ENCODE data around the gene RNF224. TPM values are rescaled to one million over a fixed set of nuclear protein-coding genes. Genes with fewer than 3 reads are reported as not detected.

Gene RNF224
- polyA plus RNA-seq, 1 of the 3 experiments (the other 2 are of a cell fraction), result 0.03 TPM

DNA sequence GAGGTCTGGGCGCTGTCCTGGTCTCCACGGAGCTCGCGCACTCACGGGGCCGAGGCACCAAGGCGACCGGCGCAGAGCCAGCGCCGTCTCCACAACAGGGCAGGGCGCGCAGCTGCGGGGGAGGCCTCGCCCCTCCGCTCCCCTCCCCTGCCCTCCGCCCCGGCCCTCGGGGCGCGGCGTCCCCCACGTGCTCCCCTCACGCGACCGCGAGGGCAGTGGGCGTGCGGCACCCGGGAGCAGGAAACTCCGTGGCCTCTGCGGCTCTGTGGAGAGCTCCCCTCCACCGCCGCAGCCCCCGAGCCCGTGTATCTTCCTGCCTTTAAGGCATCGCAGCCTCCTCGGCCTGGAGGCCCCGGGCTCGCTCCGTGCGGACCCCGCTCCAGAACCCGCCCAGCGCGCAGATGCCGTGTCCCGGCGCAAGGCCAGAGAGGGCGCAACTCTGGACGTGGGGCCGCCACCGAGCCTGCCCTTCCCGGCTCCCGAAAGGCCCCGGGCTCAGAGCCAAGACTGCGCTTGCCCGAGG lies 13.1 kb downstream of the RNF224 start (continued):
- TF ChIP-seq, protein P1, sequence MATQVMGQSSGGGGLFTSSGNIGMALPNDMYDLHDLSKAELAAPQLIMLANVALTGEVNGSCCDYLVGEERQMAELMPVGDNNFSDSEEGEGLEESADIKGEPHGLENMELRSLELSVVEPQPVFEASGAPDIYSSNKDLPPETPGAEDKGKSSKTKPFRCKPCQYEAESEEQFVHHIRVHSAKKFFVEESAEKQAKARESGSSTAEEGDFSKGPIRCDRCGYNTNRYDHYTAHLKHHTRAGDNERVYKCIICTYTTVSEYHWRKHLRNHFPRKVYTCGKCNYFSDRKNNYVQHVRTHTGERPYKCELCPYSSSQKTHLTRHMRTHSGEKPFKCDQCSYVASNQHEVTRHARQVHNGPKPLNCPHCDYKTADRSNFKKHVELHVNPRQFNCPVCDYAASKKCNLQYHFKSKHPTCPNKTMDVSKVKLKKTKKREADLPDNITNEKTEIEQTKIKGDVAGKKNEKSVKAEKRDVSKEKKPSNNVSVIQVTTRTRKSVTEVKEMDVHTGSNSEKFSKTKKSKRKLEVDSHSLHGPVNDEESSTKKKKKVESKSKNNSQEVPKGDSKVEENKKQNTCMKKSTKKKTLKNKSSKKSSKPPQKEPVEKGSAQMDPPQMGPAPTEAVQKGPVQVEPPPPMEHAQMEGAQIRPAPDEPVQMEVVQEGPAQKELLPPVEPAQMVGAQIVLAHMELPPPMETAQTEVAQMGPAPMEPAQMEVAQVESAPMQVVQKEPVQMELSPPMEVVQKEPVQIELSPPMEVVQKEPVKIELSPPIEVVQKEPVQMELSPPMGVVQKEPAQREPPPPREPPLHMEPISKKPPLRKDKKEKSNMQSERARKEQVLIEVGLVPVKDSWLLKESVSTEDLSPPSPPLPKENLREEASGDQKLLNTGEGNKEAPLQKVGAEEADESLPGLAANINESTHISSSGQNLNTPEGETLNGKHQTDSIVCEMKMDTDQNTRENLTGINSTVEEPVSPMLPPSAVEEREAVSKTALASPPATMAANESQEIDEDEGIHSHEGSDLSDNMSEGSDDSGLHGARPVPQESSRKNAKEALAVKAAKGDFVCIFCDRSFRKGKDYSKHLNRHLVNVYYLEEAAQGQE (IDR thresholded peaks at IDR 0.05; ENCODE audit: low read depth, low read length), result no peak
- no peak for TF ChIP-seq FOSL2 (IDR thresholded peaks at IDR 0.05; ENCODE audit: borderline replicate concordance, low read depth)
- TF ChIP-seq SMC3 (IDR thresholded peaks at IDR 0.05; ENCODE audit: low read depth, low read length), result no peak
- no peak for TF ChIP-seq MEF2A (IDR thresholded peaks at IDR 0.05; ENCODE audit: borderline replicate concordance, low read depth)
- TF ChIP-seq, protein P2, sequence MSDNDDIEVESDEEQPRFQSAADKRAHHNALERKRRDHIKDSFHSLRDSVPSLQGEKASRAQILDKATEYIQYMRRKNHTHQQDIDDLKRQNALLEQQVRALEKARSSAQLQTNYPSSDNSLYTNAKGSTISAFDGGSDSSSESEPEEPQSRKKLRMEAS (IDR thresholded peaks at IDR 0.05; ENCODE audit: low read depth), result peak; percentile 92
- TF ChIP-seq, protein P3, sequence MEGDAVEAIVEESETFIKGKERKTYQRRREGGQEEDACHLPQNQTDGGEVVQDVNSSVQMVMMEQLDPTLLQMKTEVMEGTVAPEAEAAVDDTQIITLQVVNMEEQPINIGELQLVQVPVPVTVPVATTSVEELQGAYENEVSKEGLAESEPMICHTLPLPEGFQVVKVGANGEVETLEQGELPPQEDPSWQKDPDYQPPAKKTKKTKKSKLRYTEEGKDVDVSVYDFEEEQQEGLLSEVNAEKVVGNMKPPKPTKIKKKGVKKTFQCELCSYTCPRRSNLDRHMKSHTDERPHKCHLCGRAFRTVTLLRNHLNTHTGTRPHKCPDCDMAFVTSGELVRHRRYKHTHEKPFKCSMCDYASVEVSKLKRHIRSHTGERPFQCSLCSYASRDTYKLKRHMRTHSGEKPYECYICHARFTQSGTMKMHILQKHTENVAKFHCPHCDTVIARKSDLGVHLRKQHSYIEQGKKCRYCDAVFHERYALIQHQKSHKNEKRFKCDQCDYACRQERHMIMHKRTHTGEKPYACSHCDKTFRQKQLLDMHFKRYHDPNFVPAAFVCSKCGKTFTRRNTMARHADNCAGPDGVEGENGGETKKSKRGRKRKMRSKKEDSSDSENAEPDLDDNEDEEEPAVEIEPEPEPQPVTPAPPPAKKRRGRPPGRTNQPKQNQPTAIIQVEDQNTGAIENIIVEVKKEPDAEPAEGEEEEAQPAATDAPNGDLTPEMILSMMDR (IDR thresholded peaks at IDR 0.05), result no peak
- TF ChIP-seq TAF1 (IDR thresholded peaks at IDR 0.05; ENCODE audit: borderline replicate concordance, low read depth, low read length), result peak; percentile 65; the same call in 1 of the 2 replicates
- TF ChIP-seq, protein P4, sequence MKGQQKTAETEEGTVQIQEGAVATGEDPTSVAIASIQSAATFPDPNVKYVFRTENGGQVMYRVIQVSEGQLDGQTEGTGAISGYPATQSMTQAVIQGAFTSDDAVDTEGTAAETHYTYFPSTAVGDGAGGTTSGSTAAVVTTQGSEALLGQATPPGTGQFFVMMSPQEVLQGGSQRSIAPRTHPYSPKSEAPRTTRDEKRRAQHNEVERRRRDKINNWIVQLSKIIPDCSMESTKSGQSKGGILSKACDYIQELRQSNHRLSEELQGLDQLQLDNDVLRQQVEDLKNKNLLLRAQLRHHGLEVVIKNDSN (IDR thresholded peaks at IDR 0.05; ENCODE audit: borderline replicate concordance, low read depth), result peak; percentile 63
- no peak for TF ChIP-seq FOXM1 (IDR thresholded peaks at IDR 0.05; ENCODE audit: low read depth)
- TF ChIP-seq FOXJ3 (CRISPR knock-in tag; IDR thresholded peaks at IDR 0.05), result no peak
- no peak for TF ChIP-seq RFX5 (IDR thresholded peaks at IDR 0.05; ENCODE audit: low read length)
- TF ChIP-seq ELF1 (IDR thresholded peaks at IDR 0.05), result no peak
- TF ChIP-seq TEAD4 (IDR thresholded peaks at IDR 0.05; ENCODE audit: borderline replicate concordance, insufficient read depth), result no peak
- 0 out of 2 replicates have a peak, but pooled peaks have one; percentile 6 for TF ChIP-seq SIN3A (IDR thresholded peaks at IDR 0.05; ENCODE audit: borderline replicate concordance, low read depth, low read length)
- TF ChIP-seq, protein P5, sequence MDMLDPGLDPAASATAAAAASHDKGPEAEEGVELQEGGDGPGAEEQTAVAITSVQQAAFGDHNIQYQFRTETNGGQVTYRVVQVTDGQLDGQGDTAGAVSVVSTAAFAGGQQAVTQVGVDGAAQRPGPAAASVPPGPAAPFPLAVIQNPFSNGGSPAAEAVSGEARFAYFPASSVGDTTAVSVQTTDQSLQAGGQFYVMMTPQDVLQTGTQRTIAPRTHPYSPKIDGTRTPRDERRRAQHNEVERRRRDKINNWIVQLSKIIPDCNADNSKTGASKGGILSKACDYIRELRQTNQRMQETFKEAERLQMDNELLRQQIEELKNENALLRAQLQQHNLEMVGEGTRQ (IDR thresholded peaks at IDR 0.05; ENCODE audit: borderline replicate concordance, low read depth, low read length), result no peak; the same call in 1 of the 2 replicates
- no peak for TF ChIP-seq GATA2 (CRISPR knock-in tag; IDR thresholded peaks at IDR 0.05)
- TF ChIP-seq YY1 (IDR thresholded peaks at IDR 0.05; ENCODE audit: low read depth), result no peak
- TF ChIP-seq RAD21 (IDR thresholded peaks at IDR 0.05; ENCODE audit: low read length), result no peak
- TF ChIP-seq TCF12 (IDR thresholded peaks at IDR 0.05), result no peak
- peak; percentile 84 for TF ChIP-seq MXI1 (IDR thresholded peaks at IDR 0.05; ENCODE audit: low read depth, low read length)
- TF ChIP-seq, protein P6, sequence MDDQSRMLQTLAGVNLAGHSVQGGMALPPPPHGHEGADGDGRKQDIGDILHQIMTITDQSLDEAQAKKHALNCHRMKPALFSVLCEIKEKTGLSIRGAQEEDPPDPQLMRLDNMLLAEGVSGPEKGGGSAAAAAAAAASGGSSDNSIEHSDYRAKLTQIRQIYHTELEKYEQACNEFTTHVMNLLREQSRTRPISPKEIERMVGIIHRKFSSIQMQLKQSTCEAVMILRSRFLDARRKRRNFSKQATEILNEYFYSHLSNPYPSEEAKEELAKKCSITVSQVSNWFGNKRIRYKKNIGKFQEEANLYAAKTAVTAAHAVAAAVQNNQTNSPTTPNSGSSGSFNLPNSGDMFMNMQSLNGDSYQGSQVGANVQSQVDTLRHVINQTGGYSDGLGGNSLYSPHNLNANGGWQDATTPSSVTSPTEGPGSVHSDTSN (IDR thresholded peaks at IDR 0.05), result no peak
- no peak; the same call in 1 of the 2 replicates for TF ChIP-seq POLR2AphosphoS5 (IDR thresholded peaks at IDR 0.05; ENCODE audit: low read depth, low read length)
- TF ChIP-seq JUND (IDR thresholded peaks at IDR 0.05), result no peak

Data from SK-N-SH (cell line).